Measurements from ENCODE around the gene RPL39L.

DNA sequence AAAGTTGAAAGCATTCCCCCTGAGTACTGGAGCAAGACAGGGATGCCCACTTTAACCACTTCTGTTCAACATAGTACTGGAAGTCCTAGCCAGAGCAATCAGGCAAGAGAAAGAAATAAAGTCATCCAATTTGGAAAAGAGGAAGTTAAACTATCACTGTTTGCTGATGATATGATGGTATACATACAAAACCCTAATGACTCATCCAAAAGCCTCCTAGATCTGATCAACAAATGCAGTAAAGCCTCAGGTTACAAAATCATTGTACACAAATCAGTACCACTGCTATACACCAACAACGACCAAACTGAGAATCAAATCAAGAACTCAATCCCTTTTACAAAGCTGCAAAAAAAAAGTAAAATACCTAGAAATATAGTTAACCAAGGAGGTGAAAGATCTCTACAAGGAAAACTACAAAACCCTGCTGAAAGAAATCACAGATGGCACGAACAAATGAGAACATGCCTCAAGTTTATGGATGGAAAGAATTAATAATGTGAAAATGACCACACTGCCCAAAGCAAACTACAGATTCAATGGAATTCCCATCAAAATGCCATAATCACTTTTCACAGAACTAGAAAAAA is 40.3 kb downstream of the RPL39L start:
- TF ChIP-seq RAD21 (IDR thresholded peaks at IDR 0.05; ENCODE audit: low read length): no peak
- TF ChIP-seq POLR2A (IDR thresholded peaks at IDR 0.05; ENCODE audit: low read depth, low read length): no peak
- TF ChIP-seq MAFK (IDR thresholded peaks at IDR 0.05; ENCODE audit: low read depth, low read length): no peak
- TF ChIP-seq, protein P1, sequence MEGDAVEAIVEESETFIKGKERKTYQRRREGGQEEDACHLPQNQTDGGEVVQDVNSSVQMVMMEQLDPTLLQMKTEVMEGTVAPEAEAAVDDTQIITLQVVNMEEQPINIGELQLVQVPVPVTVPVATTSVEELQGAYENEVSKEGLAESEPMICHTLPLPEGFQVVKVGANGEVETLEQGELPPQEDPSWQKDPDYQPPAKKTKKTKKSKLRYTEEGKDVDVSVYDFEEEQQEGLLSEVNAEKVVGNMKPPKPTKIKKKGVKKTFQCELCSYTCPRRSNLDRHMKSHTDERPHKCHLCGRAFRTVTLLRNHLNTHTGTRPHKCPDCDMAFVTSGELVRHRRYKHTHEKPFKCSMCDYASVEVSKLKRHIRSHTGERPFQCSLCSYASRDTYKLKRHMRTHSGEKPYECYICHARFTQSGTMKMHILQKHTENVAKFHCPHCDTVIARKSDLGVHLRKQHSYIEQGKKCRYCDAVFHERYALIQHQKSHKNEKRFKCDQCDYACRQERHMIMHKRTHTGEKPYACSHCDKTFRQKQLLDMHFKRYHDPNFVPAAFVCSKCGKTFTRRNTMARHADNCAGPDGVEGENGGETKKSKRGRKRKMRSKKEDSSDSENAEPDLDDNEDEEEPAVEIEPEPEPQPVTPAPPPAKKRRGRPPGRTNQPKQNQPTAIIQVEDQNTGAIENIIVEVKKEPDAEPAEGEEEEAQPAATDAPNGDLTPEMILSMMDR (conservative IDR thresholded peaks at IDR 0.05; ENCODE audit: low read depth, low read length): no peak
- TF ChIP-seq RFX5 (IDR thresholded peaks at IDR 0.05; ENCODE audit: low read depth, low read length): no peak

Data from IMR-90 (cell line).